GM12878 (cell line): ENCODE results near the gene SAP30L. TPM values are rescaled to one million over a fixed set of nuclear protein-coding genes. Genes with fewer than 3 reads are reported as not detected.

Source experiments
- ATAC-seq: fragments of 200-7000 bp; cut with Tn5 transposase; 3 replicates; pipeline ENCODE4 v1.9.1; 2020; ENCODE audit warnings: mild to moderate bottlenecking, moderate library complexity
- BruUV-seq: library from RNA; stranded (reverse); fragments of 400-500 nt; replicated peaks from 2 replicates; lab custom pipeline; 2021; lab: Mats Ljungman, UMichigan
- CTCF ChIA-PET: fragments of 300-600 bp; sonication (Branson Sonifier 250); formaldehyde crosslinking; extraction: SDS; loops from one replicate; lab custom pipeline; 2021; ENCODE audit warnings: inconsistent platforms; lab: Yijun Ruan, JAX
- POLR2A ChIA-PET: fragments of 350-600 bp; formaldehyde crosslinking; extraction: SDS; loops from one replicate; lab custom pipeline; 2021; ENCODE audit warnings: inconsistent platforms; lab: Charles Lee
- RAD21 ChIA-PET: fragments of 300-600 bp; sonication (Branson Sonifier 250); formaldehyde crosslinking; loops from one replicate; lab custom pipeline; 2023; ENCODE audit warnings: antibody characterized with exemption; ENCODE audit not compliant: unreplicated experiment; lab: Charles Lee
- SMC1A ChIA-PET: fragments of 300-600 bp; sonication (Branson Sonifier 250); formaldehyde crosslinking; loops from one replicate; lab custom pipeline; 2023; ENCODE audit not compliant: unreplicated experiment, uncharacterized antibody; lab: Charles Lee
- DNase-seq: peaks from one replicate; pipeline ENCODE4 v3.0.0-alpha.2; 2011; ENCODE audit warnings: low read depth, low spot score
- FAIRE-seq: peaks from 3 replicates; lab custom pipeline; 2011; peaks lifted over from hg19 to GRCh38; lab: Jason Lieb, UNC
- H2AFZ ChIP-seq: 2 replicates; pipeline ENCODE4 v1.6.0; 2011; ENCODE audit warnings: low read depth, low read length, control low read depth; ENCODE audit not compliant: control insufficient read depth
- H3K27ac ChIP-seq: 2 replicates; pipeline ENCODE4 v1.5.1; 2011; ENCODE audit warnings: control low read depth; ENCODE audit not compliant: control insufficient read depth, insufficient read depth
- H3K27me3 ChIP-seq, 2 experiments: replicated peaks in 1 of 2; 2 replicates each; pipeline versions ENCODE4 v1.6.0 to v1.6.1; 2011; ENCODE audit warnings: low read length in 1 of 2; ENCODE audit not compliant: control insufficient read depth in 2 of 2, insufficient read depth in 2 of 2
- H3K36me3 ChIP-seq, 2 experiments: 2 replicates each; pipeline ENCODE4 v1.5.1; 2011; ENCODE audit warnings: low read length in 1 of 2; ENCODE audit not compliant: control insufficient read depth in 2 of 2, insufficient read depth in 2 of 2
- H3K4me1 ChIP-seq: 2 replicates; pipeline ENCODE4 v1.6.1; 2011; ENCODE audit warnings: mild to moderate bottlenecking, low read length, moderate library complexity, mixed read lengths; ENCODE audit not compliant: control insufficient read depth, insufficient read depth
- H3K4me2 ChIP-seq: 2 replicates; pipeline ENCODE4 v1.6.0; 2011; ENCODE audit warnings: control low read depth; ENCODE audit not compliant: control insufficient read depth, insufficient read depth
- H3K4me3 ChIP-seq: fragments of 200-600 bp; sonication (generic); 2 replicates; pipeline ENCODE4 v1.5.1; 2016
- H3K79me2 ChIP-seq: 2 replicates; pipeline ENCODE4 v1.6.0; 2011; ENCODE audit warnings: low read length; ENCODE audit not compliant: control insufficient read depth, insufficient read depth
- H3K9ac ChIP-seq: 2 replicates; pipeline ENCODE4 v1.8.0; 2011; ENCODE audit warnings: low read length, control low read depth, mixed read lengths; ENCODE audit not compliant: control insufficient read depth, insufficient read depth
- H3K9me3 ChIP-seq: replicated peaks from 3 replicates; pipeline ENCODE4 v1.5.1; 2011; ENCODE audit warnings: mild to moderate bottlenecking, low read length; ENCODE audit not compliant: control insufficient read depth, insufficient read depth
- H4K20me1 ChIP-seq: 2 replicates; pipeline ENCODE4 v1.6.0; 2011; ENCODE audit not compliant: control insufficient read depth, insufficient read depth
- CHD4 ChIP-seq: fragments of 200-600 bp; sonication (generic); IDR thresholded peaks from 2 replicates; pipeline ENCODE4 v1.6.1; 2016; ENCODE audit warnings: mild to moderate bottlenecking
- EGR1 ChIP-seq, 2 experiments: IDR thresholded peaks; 1 replicate in 1 of 2; 2 replicates in 1 of 2; pipeline ENCODE4 v1.6.1; 2011 to 2012; ENCODE audit warnings: low read depth in 2 of 2, low read length in 2 of 2, borderline replicate concordance in 1 of 2, mild to moderate bottlenecking in 1 of 2, moderate library complexity in 1 of 2
- IRF5 ChIP-seq: fragments of 450-650 bp; IDR thresholded peaks from 2 replicates; pipeline ENCODE4 v1.6.1; 2017; ENCODE audit warnings: borderline replicate concordance
- LARP7 ChIP-seq: fragments of 450-650 bp; IDR thresholded peaks from 2 replicates; pipeline ENCODE4 v1.6.1; 2017; ENCODE audit warnings: mild to moderate bottlenecking
- MXI1 ChIP-seq: fragments of 150-350 bp; IDR thresholded peaks from 2 replicates; pipeline ENCODE4 v1.6.1; 2011; ENCODE audit warnings: low read depth, mild to moderate bottlenecking, inconsistent platforms, low read length, improper control_type of control experiment
- NBN ChIP-seq: fragments of 450-650 bp; IDR thresholded peaks from 2 replicates; pipeline ENCODE4 v1.6.1; 2016
- PML ChIP-seq: IDR thresholded peaks from 2 replicates; pipeline ENCODE4 v1.6.1; 2012; ENCODE audit warnings: low read length, inconsistent platforms
- POLR2AphosphoS5 ChIP-seq: IDR thresholded peaks from 2 replicates; pipeline ENCODE4 v1.6.1; 2011; ENCODE audit warnings: mild to moderate bottlenecking, low read length, inconsistent platforms
- RAD51 ChIP-seq: fragments of 450-650 bp; IDR thresholded peaks from 2 replicates; pipeline ENCODE4 v1.6.1; 2016; ENCODE audit warnings: moderate library complexity, mild to moderate bottlenecking, inconsistent platforms
- SIN3A ChIP-seq: IDR thresholded peaks from 2 replicates; pipeline ENCODE4 v1.6.1; 2012; ENCODE audit warnings: low read depth, low read length, improper control_type of control experiment
- WRNIP1 ChIP-seq: IDR thresholded peaks from 2 replicates; pipeline ENCODE4 v1.6.1; 2011; ENCODE audit warnings: low read depth, low read length, improper control_type of control experiment, borderline replicate concordance
- ZNF274 ChIP-seq: IDR thresholded peaks from one replicate; pipeline ENCODE4 v1.8.0; 2011; ENCODE audit not compliant: insufficient read length, insufficient read depth
- ZSCAN29 ChIP-seq: fragments of 450-650 bp; IDR thresholded peaks from 2 replicates; pipeline ENCODE4 v1.6.1; 2017; ENCODE audit warnings: mild to moderate bottlenecking, moderate library complexity
- WGBS: methylation state at CpG from one replicate; pipeline ENCODE4 v1.1.6; 2016; ENCODE audit warnings: low lambda C conversion rate; ENCODE audit not compliant: insufficient replicate concordance, insufficient coverage; ENCODE audit errors: missing lambda C conversion rate; 5-methylcytosine and 5-hydroxymethylcytosine counted together
- in situ Hi-C: fragments of 300-500 bp; cut with MboI; formaldehyde crosslinking; loops from 9 replicates; pipeline ENCODE4 v1.14.3; 2018; ENCODE audit warnings: mixed read lengths
- intact Hi-C: fragments of 100-400 bp; cut with micrococcal nuclease; formaldehyde crosslinking; loops from one replicate; pipeline ENCODE4 v1.14.2; 2022; ENCODE audit not compliant: unreplicated experiment
- polyA plus RNA-seq, 11 experiments: library from polyadenylated mRNA; depleted of rRNA in 4 of 11; unstranded in 6 of 11; stranded (reverse) in 5 of 11; fragments of >200 nt; fragmentation: Nextera tagmentation in 4 of 11; fragmentation: Illumina TruSeq in 1 of 11; extraction: Ambion mirVana in 4 of 11; extraction: Trizol in 1 of 11; gene quantifications; 1 replicate in 1 of 11; 2 replicates in 10 of 11; pipeline versions ENCODE4 v1.2.1 to v1.2.3, GENCODE V29; 2011 to 2016; ENCODE audit warnings: inconsistent platforms in 2 of 11, missing spikeins in 2 of 11, low read depth in 1 of 11
- total RNA-seq, 4 experiments: library from RNA; depleted of rRNA in 3 of 4; stranded (reverse); fragments of >200 nt in 3 of 4; fragmentation: Illumina TruSeq in 1 of 4; extraction: Trizol in 1 of 4; gene quantifications; 2 replicates each; pipeline versions ENCODE4 v1.2.1 to v1.2.3, GENCODE V29; 2013 to 2021
- TF ChIP-seq, protein P1 (sequence below): fragments of 450-650 bp; IDR thresholded peaks from 2 replicates; pipeline ENCODE4 v1.6.1; 2016; ENCODE audit warnings: mild to moderate bottlenecking

SAP30L gene
- total and polyA plus RNA-seq, 10 of the 15 experiments (the other 5 are each of a cell fraction or from before 2014, with no cell fraction given) = 2.4 to 36.8 (median 15.7) TPM

DNA sequence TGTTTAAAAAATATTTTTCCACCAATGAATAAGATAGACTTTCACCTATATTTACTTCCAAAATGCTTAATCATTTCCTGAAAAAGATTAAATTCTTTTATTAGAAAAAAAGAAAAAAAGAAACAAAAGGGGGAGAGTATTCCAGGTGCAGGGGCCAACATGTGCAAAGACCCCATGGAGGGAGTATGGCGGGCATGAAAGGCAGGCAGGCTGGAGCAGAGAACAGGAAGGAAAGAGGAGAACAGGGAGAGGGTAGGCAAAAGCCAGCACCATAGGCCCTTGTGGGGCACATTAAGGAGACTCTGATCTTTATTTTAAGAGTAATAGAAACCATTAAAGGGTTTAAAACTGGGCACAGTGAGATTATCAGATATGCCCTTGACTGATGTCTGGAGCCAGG lies 16.5 kb upstream of the SAP30L start:
- H3K4me1 ChIP-seq = no peaks in the 10 kb centered on the region
- CTCF ChIA-PET = interaction anchor here (1.2 kb wide), 1 partner anchor 357 kb away, joined by 4 read pairs; no protein-coding TSS in a partner anchor
- FAIRE-seq = no peak

More for the DNA sequence above, 16.5 kb upstream of the SAP30L start:
- TF ChIP-seq WRNIP1 (no peak), SIN3A (no peak), NBN (no peak), RAD51 (no peak), EGR1 (IDR thresholded peaks at IDR 0.05; ENCODE audit: borderline replicate concordance in 1 of 2, low read depth in 2 of 2, low read length in 2 of 2) (no peak), IRF5 (no peak), MXI1 (no peak), LARP7 (no peak), CHD4 (no peak), POLR2AphosphoS5 (no peak), ZNF274 (no peak), ZSCAN29 (no peak), PML (no peak)
- TF ChIP-seq, protein P1, sequence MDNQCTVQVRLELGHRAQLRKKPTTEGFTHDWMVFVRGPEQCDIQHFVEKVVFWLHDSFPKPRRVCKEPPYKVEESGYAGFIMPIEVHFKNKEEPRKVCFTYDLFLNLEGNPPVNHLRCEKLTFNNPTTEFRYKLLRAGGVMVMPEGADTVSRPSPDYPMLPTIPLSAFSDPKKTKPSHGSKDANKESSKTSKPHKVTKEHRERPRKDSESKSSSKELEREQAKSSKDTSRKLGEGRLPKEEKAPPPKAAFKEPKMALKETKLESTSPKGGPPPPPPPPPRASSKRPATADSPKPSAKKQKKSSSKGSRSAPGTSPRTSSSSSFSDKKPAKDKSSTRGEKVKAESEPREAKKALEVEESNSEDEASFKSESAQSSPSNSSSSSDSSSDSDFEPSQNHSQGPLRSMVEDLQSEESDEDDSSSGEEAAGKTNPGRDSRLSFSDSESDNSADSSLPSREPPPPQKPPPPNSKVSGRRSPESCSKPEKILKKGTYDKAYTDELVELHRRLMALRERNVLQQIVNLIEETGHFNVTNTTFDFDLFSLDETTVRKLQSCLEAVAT = no peak
- ATAC-seq (no peak), DNase-seq (no peak)
- ChIA-PET RAD21 (no interaction called here), POLR2A (no interaction called here), SMC1A (no interaction called here)
- Histone ChIP-seq H3K27ac (no peak overlapping the region), H3K36me3 (no peaks in the 10 kb centered on the region; a peak in 1 of 4 replicates), H3K4me3 (no peak overlapping the region), H3K9me3 (no peaks in the 10 kb centered on the region), H3K79me2 (no peaks in the 10 kb centered on the region), H3K4me2 (no peak overlapping the region), H4K20me1 (no peaks in the 10 kb centered on the region), H2AFZ (no peak overlapping the region), H3K27me3 (no peaks in the 10 kb centered on the region), H3K9ac (no peak overlapping the region)
- WGBS = 100% methylated on average over 1 of the region's 1 CpG
- intact Hi-C loops = no loop called here
- no TSS peak for BruUV-seq
- in situ Hi-C loops = no loop called here
